K562 (cell line): ENCODE measurements around the gene DMXL1. TPM values are rescaled to one million over a fixed set of nuclear protein-coding genes. Genes with fewer than 3 reads are reported as not detected.

Experiments
- ATAC-seq: fragments of 200-7000 bp; cut with Tn5 transposase; 3 replicates; pipeline ENCODE4 v1.9.1; 2020; ENCODE audit warnings: moderate library complexity
- BruUV-seq: library from RNA; stranded (reverse); fragments of 400-500 nt; replicated peaks from 2 replicates; lab custom pipeline; 2021; lab: Mats Ljungman, UMichigan
- CTCF ChIA-PET: fragments of 300-600 bp; formaldehyde crosslinking; extraction: SDS; loops from one replicate; lab custom pipeline; 2021; ENCODE audit warnings: low intra/inter-chr PET ratio; lab: Yijun Ruan, JAX
- POLR2A ChIA-PET: fragments of 300-600, 350-650 bp; sonication (Branson Sonifier 250); formaldehyde crosslinking; extraction: SDS; loops from one replicate; lab custom pipeline; 2021; ENCODE audit warnings: antibody characterized with exemption, inconsistent platforms; lab: Yijun Ruan, JAX
- DNase-seq, 4 experiments: peaks; one replicate each; pipeline versions ENCODE4 v3.0.0 to v3.0.0-alpha.2; 2011 to 2018; ENCODE audit warnings: low spot score in 3 of 4, mixed read lengths in 3 of 4; ENCODE audit errors: extremely low read depth in 1 of 4
- FAIRE-seq: peaks from 2 replicates; lab custom pipeline; 2011; peaks lifted over from hg19 to GRCh38; lab: Jason Lieb, UNC
- H2AFZ ChIP-seq: 2 replicates; pipeline ENCODE4 v1.6.0; 2011; ENCODE audit warnings: low read depth, low read length, control low read depth, inconsistent platforms
- H3K27ac ChIP-seq: fragments of 200-600 bp; 3 replicates; pipeline ENCODE4 v1.8.0; 2011; ENCODE audit warnings: low read depth, mild to moderate bottlenecking, control low read depth, inconsistent platforms, low read length, moderate library complexity, mixed read lengths; ENCODE audit errors: extremely low read depth
- H3K27me3 ChIP-seq, 2 experiments: fragments of 300-600 bp in 1 of 2; 2 replicates in 1 of 2; 3 replicates in 1 of 2; pipeline versions ENCODE4 v1.6.0 to v1.8.0; 2011; ENCODE audit warnings: inconsistent platforms in 2 of 2, low read length in 2 of 2, mild to moderate bottlenecking in 1 of 2, mixed read lengths in 1 of 2, moderate library complexity in 1 of 2; ENCODE audit not compliant: control insufficient read depth in 2 of 2, insufficient read depth in 2 of 2
- H3K36me3 ChIP-seq: fragments of 300-600 bp; 3 replicates; pipeline ENCODE4 v1.8.0; 2011; ENCODE audit warnings: mild to moderate bottlenecking, low read length, inconsistent platforms; ENCODE audit not compliant: control insufficient read depth, insufficient read depth
- H3K4me1 ChIP-seq, 2 experiments: fragments of 200-600 bp in 1 of 2; replicated peaks in 1 of 2; 2 replicates in 1 of 2; 3 replicates in 1 of 2; pipeline versions ENCODE4 v1.5.1 to v1.8.0; 2011; ENCODE audit warnings: inconsistent platforms in 2 of 2, low read length in 2 of 2, mild to moderate bottlenecking in 1 of 2, mixed read lengths in 1 of 2, moderate library complexity in 1 of 2; ENCODE audit not compliant: control insufficient read depth in 2 of 2, insufficient read depth in 2 of 2
- H3K4me2 ChIP-seq: 2 replicates; pipeline ENCODE4 v1.6.1; 2011; ENCODE audit warnings: low read length, control low read depth, inconsistent platforms, mixed read lengths; ENCODE audit not compliant: insufficient read depth
- H3K4me3 ChIP-seq: fragments of 200-600 bp; sonication (generic), shearing (Covaris generic); 2 replicates; pipeline ENCODE4 v1.5.1; 2016; ENCODE audit warnings: control low read depth, inconsistent platforms
- H3K79me2 ChIP-seq: fragments of 200-600 bp; 3 replicates; pipeline ENCODE4 v1.8.0; 2011; ENCODE audit warnings: low read length, inconsistent platforms; ENCODE audit not compliant: control insufficient read depth, insufficient read depth
- H3K9ac ChIP-seq, 2 experiments: 2 replicates each; pipeline versions ENCODE4 v1.6.0 to v1.6.1; 2011; ENCODE audit warnings: low read depth in 2 of 2, low read length in 2 of 2, control low read depth in 1 of 2, inconsistent platforms in 1 of 2, mild to moderate bottlenecking in 1 of 2, mixed read lengths in 1 of 2; ENCODE audit not compliant: insufficient read depth in 1 of 2
- H3K9me1 ChIP-seq: one replicate; pipeline ENCODE4 v1.6.0; 2011; ENCODE audit warnings: inconsistent platforms, mild to moderate bottlenecking, low read length, moderate library complexity; ENCODE audit not compliant: control insufficient read depth, insufficient read depth
- H3K9me3 ChIP-seq: replicated peaks from 2 replicates; pipeline ENCODE4 v1.5.1; 2011; ENCODE audit warnings: low read depth, low read length, inconsistent platforms; ENCODE audit not compliant: control insufficient read depth, insufficient read depth
- H4K20me1 ChIP-seq: replicated peaks from 2 replicates; pipeline ENCODE4 v1.6.1; 2011; ENCODE audit warnings: low read length, inconsistent platforms, mixed read lengths; ENCODE audit not compliant: control insufficient read depth, insufficient read depth
- ARNT ChIP-seq, 2 experiments: fragments of 450-650 bp; IDR thresholded peaks; 2 replicates each; pipeline ENCODE4 v1.6.1; 2016; ENCODE audit warnings: mild to moderate bottlenecking in 1 of 2
- BRCA1 ChIP-seq, 2 experiments: fragments of 450-650 bp in 1 of 2; sonication (generic) in 1 of 2; formaldehyde crosslinking in 1 of 2; IDR thresholded peaks; 2 replicates each; pipeline versions ENCODE4 v1.5.0 to v1.6.1; 2017 to 2020; ENCODE audit warnings: mild to moderate bottlenecking in 1 of 2, missing genetic modification reagents in 1 of 2
- BRD4 ChIP-seq: fragments of 200-600 bp; sonication (generic); IDR thresholded peaks from 2 replicates; pipeline ENCODE4 v1.6.1; 2017; ENCODE audit warnings: inconsistent platforms
- C11orf30 ChIP-seq: fragments of 450-650 bp; IDR thresholded peaks from 2 replicates; pipeline ENCODE4 v1.6.1; 2016; ENCODE audit warnings: low read depth, mild to moderate bottlenecking
- CBX3 ChIP-seq, 2 experiments: IDR thresholded peaks; 1 replicate in 1 of 2; 2 replicates in 1 of 2; pipeline ENCODE4 v1.6.1; 2012; ENCODE audit warnings: inconsistent platforms in 2 of 2, low read length in 2 of 2, borderline replicate concordance in 1 of 2, control low read depth in 1 of 2
- MAFF ChIP-seq: IDR thresholded peaks from 2 replicates; pipeline ENCODE4 v1.6.1; 2012; ENCODE audit warnings: low read length, improper control_type of control experiment
- MAFG ChIP-seq: fragments of 450-650 bp; conservative IDR thresholded peaks from 2 replicates; pipeline ENCODE4 v1.6.1; 2016; ENCODE audit warnings: missing genetic modification characterization, missing compliant biosample characterization
- MAFK ChIP-seq: IDR thresholded peaks from 2 replicates; pipeline ENCODE4 v1.6.1; 2011; ENCODE audit warnings: low read length, improper control_type of control experiment
- PHB ChIP-seq: fragments of 250-450 bp; sonication (Bioruptor Pico); IDR thresholded peaks from 2 replicates; pipeline ENCODE4 v1.5.0; 2021
- RB1 ChIP-seq: fragments of 450-650 bp; IDR thresholded peaks from 2 replicates; pipeline ENCODE4 v1.6.1; 2017; ENCODE audit warnings: low read depth, mild to moderate bottlenecking
- SIN3B ChIP-seq: fragments of 450-650 bp; IDR thresholded peaks from 2 replicates; pipeline ENCODE4 v1.6.1; 2017; ENCODE audit warnings: low read depth, mild to moderate bottlenecking, moderate library complexity
- SMARCB1 ChIP-seq: IDR thresholded peaks from 2 replicates; pipeline ENCODE4 v1.6.1; 2011; ENCODE audit warnings: improper control_type of control experiment, low read depth; ENCODE audit not compliant: insufficient read length
- TCF7L2 ChIP-seq: fragments of 150-350 bp; IDR thresholded peaks from 2 replicates; pipeline ENCODE4 v1.6.1; 2016; ENCODE audit warnings: low read depth, mild to moderate bottlenecking, low read length, moderate library complexity
- ZNF316 ChIP-seq: fragments of 450-650 bp; IDR thresholded peaks from 2 replicates; pipeline ENCODE4 v1.6.1; 2016
- WGBS: fragments of 100-300 bp; shearing (Covaris generic); methylation state at CpG from one replicate; pipeline ENCODE4 v1.1.6; 2016; ENCODE audit warnings: low coverage, mixed read lengths; ENCODE audit not compliant: insufficient coverage; ENCODE audit errors: missing lambda C conversion rate; 5-methylcytosine and 5-hydroxymethylcytosine counted together
- in situ Hi-C: fragments of 300-500 bp; cut with MboI; formaldehyde crosslinking; loops from 4 replicates; pipeline ENCODE4 v1.15.0; 2018; ENCODE audit warnings: inconsistent platforms, mixed read lengths
- intact Hi-C: fragments of 100-400 bp; cut with micrococcal nuclease; formaldehyde crosslinking; loops from 2 replicates; pipeline ENCODE4 v1.14.2; 2022
- polyA plus RNA-seq, 8 experiments: library from polyadenylated mRNA; depleted of rRNA in 4 of 8; stranded (reverse) in 5 of 8; unstranded in 3 of 8; fragments of >200 nt; fragmentation: Nextera tagmentation in 2 of 8; fragmentation: Illumina TruSeq in 1 of 8; extraction: Ambion mirVana in 2 of 8; extraction: Trizol in 1 of 8; gene quantifications; 2 replicates each; pipeline versions ENCODE4 v1.2.1 to v1.2.3, GENCODE V29; 2011 to 2014; ENCODE audit warnings: inconsistent platforms in 1 of 8, missing spikeins in 1 of 8
- total RNA-seq, 7 experiments: library from RNA; depleted of rRNA in 6 of 7; stranded (reverse); fragments of >200 nt in 6 of 7; fragmentation: Illumina TruSeq in 2 of 7; extraction: Trizol in 2 of 7; gene quantifications; 2 replicates each; pipeline versions ENCODE4 v1.2.1 to v1.2.3, GENCODE V29; 2011 to 2021; ENCODE audit warnings: low replicate concordance in 1 of 7
- TF ChIP-seq, protein P1 (sequence below): sonication (generic); formaldehyde crosslinking; IDR thresholded peaks from 2 replicates; pipeline ENCODE4 v1.8.0; 2022; ENCODE audit warnings: mild to moderate bottlenecking, missing genetic modification reagents
- TF ChIP-seq, protein P2 (sequence below): fragments of 250-450 bp; sonication (Bioruptor Pico); IDR thresholded peaks from 2 replicates; pipeline ENCODE4 v1.5.0; 2020; ENCODE audit warnings: mild to moderate bottlenecking, borderline replicate concordance

The DMXL1 gene
- total and polyA plus RNA-seq, 9 of the 15 experiments (the other 6 are each of a cell fraction or from before 2014, with no cell fraction given), result 8.3 to 40.3 (median 30.6) TPM

DNA sequence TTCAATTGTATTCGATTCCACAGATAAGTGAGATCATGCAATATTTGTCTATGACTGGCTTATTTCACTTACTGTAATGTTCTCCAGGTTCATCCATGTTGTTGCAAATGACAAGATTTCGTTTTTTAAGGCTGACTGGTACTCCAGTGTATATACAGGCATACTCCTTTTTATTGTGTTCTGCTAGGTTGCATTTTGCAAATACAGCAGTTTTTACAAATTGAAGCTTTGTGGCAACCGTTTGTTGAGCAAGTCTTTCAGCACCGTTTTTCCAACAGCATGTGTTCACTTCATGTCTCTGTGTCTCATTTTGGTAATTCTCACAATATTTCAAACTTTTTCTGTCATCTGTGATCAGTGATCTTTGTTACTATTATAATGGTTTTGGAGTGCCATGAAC, 82.7 kb downstream of the DMXL1 start:
- H3K4me1 ChIP-seq, result no peaks in the 10 kb centered on the region
- H3K79me2 ChIP-seq, result no peaks in the 10 kb centered on the region
- TF ChIP-seq ZNF316 (peak; percentile 83), ARNT (IDR thresholded peaks at IDR 0.05) (no peak), SIN3B (no peak), C11orf30 (peak; percentile 61), MAFG (tag) (0 out of 2 replicates have a peak, but pooled peaks have one; percentile 39), CBX3 (IDR thresholded peaks at IDR 0.05; ENCODE audit: borderline replicate concordance in 1 of 2, low read length in 2 of 2) (no peak), MAFK (peak; percentile 43), BRCA1 (IDR thresholded peaks at IDR 0.05) (no peak), BRCA1 (CRISPR knock-in tag; IDR thresholded peaks at IDR 0.05) (no peak), RB1 (no peak), SMARCB1 (no peak), BRD4 (no peak), PHB (no peak), TCF7L2 (no peak), MAFF (peak; percentile 50)
- TF ChIP-seq, protein P1, sequence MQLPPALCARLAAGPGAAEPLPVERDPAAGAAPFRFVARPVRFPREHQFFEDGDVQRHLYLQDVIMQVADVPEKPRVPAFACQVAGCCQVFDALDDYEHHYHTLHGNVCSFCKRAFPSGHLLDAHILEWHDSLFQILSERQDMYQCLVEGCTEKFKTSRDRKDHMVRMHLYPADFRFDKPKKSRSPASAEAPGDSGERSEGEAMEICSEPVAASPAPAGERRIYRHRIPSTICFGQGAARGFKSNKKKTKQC (CRISPR knock-in tag), result no peak
- TF ChIP-seq, protein P2, sequence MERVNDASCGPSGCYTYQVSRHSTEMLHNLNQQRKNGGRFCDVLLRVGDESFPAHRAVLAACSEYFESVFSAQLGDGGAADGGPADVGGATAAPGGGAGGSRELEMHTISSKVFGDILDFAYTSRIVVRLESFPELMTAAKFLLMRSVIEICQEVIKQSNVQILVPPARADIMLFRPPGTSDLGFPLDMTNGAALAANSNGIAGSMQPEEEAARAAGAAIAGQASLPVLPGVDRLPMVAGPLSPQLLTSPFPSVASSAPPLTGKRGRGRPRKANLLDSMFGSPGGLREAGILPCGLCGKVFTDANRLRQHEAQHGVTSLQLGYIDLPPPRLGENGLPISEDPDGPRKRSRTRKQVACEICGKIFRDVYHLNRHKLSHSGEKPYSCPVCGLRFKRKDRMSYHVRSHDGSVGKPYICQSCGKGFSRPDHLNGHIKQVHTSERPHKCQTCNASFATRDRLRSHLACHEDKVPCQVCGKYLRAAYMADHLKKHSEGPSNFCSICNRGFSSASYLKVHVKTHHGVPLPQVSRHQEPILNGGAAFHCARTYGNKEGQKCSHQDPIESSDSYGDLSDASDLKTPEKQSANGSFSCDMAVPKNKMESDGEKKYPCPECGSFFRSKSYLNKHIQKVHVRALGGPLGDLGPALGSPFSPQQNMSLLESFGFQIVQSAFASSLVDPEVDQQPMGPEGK (CRISPR knock-in tag), result no peak
- FAIRE-seq (no peak), DNase-seq (no peak), ATAC-seq (no peak)
- intact Hi-C loops, result no loop called here
- H3K27ac ChIP-seq, result no peak overlapping the region
- H4K20me1 ChIP-seq, result no peaks in the 10 kb centered on the region
- no peak overlapping the region for H3K4me3 ChIP-seq
- no peak overlapping the region for H3K4me2 ChIP-seq
- peaks cover 41% of the 10 kb centered on the region for H3K36me3 ChIP-seq
- ChIA-PET POLR2A (no interaction called here), CTCF (no interaction called here)
- no peaks in the 10 kb centered on the region for H3K27me3 ChIP-seq
- BruUV-seq, result no TSS peak
- no peaks in the 10 kb centered on the region for H3K9me1 ChIP-seq
- no peaks in the 10 kb centered on the region for H3K9me3 ChIP-seq
- WGBS, result 71% methylated on average over 4 of the region's 4 CpGs
- in situ Hi-C loops, result no loop called here
- no peak overlapping the region for H3K9ac ChIP-seq
- no peak overlapping the region for H2AFZ ChIP-seq
